Measurements from ENCODE around the gene EP400.

DNA sequence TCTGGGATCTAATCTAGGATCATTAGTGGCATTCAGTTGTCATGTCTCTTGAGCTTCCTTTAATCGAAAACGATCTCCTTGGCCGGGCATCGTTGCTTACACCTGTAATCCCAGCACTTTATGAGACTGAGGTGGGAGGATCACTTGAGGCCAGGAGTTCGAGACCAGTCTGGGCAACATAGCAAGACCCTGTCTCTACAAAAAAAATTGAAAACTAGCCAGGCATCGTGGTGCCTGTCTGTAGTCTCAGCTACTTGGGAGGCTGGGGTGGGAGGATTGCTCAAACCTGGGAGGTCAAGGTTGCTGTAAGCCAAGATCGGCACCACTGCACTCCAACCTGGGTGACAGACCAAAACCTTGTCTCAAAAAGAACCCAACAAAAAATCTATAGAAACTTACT is 11.7 kb upstream of the EP400 start:
- TF ChIP-seq, protein P1, sequence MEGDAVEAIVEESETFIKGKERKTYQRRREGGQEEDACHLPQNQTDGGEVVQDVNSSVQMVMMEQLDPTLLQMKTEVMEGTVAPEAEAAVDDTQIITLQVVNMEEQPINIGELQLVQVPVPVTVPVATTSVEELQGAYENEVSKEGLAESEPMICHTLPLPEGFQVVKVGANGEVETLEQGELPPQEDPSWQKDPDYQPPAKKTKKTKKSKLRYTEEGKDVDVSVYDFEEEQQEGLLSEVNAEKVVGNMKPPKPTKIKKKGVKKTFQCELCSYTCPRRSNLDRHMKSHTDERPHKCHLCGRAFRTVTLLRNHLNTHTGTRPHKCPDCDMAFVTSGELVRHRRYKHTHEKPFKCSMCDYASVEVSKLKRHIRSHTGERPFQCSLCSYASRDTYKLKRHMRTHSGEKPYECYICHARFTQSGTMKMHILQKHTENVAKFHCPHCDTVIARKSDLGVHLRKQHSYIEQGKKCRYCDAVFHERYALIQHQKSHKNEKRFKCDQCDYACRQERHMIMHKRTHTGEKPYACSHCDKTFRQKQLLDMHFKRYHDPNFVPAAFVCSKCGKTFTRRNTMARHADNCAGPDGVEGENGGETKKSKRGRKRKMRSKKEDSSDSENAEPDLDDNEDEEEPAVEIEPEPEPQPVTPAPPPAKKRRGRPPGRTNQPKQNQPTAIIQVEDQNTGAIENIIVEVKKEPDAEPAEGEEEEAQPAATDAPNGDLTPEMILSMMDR (IDR thresholded peaks at IDR 0.05; ENCODE audit: low read depth, low read length): no peak
- TF ChIP-seq POLR2A (IDR thresholded peaks at IDR 0.05; ENCODE audit: extremely low read depth, insufficient read length) (no peak), MYC (IDR thresholded peaks at IDR 0.05; ENCODE audit: low read depth, low read length) (no peak)
- TF ChIP-seq, protein P2, sequence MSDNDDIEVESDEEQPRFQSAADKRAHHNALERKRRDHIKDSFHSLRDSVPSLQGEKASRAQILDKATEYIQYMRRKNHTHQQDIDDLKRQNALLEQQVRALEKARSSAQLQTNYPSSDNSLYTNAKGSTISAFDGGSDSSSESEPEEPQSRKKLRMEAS (IDR thresholded peaks at IDR 0.05; ENCODE audit: low read depth, low read length): no peak

Measured in NB4 (cell line).